Ovary (tissue), 3 donors: ENCODE results near the gene SPSB3.

Experiments used
- POLR2A ChIP-seq: fragments of 450-650 bp; IDR thresholded peaks from one replicate; pipeline ENCODE4 v1.6.1; 2017; ENCODE audit warnings: antibody characterized with exemption, mild to moderate bottlenecking, moderate library complexity
- TF ChIP-seq, protein P1 (sequence below), 3 donors: fragments of 450-650 bp in 2 of 3; fragments of 200-600 bp in 1 of 3; IDR thresholded peaks; one replicate each; pipeline versions ENCODE4 v1.5.1 to v1.8.0; 2016 to 2022; ENCODE audit warnings: antibody characterized with exemption in 3 of 3, mild to moderate bottlenecking in 1 of 3
- donor health status: DM: no; HTN: no; CAD: no.

DNA sequence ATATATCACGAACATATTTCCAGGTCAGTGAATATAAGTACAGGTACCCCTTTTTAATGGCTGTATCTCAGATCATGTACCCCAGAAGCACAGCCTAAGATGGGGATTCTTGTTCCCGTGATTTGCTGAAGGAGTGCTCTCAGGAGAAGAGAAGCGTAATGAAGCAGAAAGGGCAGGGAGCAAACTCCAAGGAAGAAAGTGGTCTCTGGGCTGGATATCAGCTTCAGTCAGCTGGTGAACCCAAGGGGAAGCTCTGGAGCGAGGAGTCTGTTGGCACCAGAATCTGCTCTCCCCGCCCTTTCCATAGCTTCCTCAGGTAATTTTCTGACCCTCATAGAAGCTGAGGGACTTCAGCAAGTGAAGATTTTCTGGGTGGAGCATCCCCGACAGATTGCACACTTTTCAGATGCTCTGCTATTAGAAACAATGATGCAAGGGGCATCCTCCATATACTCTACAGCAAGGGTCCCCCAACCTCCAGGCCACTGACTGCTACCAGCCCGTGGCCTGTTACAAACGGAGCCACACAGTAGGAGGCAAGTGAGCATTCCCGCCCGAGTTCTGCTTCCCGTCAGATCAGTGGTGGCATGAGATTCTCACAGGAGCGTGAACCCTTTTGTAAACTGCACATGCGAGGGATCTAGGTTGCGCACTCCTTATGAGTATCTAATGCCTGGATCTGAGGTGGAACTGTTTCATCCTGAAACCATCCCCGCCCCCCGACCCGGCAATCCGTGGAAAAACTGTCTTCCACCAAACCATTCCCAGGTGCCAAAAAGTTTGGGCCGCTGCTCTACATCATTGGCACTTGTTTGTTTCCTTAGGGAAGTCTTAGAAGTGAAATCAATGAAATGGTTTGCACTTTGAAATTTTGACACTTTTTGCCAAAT, 49.1 kb upstream of the SPSB3 start:
- TF ChIP-seq, protein P1, sequence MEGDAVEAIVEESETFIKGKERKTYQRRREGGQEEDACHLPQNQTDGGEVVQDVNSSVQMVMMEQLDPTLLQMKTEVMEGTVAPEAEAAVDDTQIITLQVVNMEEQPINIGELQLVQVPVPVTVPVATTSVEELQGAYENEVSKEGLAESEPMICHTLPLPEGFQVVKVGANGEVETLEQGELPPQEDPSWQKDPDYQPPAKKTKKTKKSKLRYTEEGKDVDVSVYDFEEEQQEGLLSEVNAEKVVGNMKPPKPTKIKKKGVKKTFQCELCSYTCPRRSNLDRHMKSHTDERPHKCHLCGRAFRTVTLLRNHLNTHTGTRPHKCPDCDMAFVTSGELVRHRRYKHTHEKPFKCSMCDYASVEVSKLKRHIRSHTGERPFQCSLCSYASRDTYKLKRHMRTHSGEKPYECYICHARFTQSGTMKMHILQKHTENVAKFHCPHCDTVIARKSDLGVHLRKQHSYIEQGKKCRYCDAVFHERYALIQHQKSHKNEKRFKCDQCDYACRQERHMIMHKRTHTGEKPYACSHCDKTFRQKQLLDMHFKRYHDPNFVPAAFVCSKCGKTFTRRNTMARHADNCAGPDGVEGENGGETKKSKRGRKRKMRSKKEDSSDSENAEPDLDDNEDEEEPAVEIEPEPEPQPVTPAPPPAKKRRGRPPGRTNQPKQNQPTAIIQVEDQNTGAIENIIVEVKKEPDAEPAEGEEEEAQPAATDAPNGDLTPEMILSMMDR (IDR thresholded peaks at IDR 0.05), result no peak
- no peak for TF ChIP-seq POLR2A
